Right lobe of liver (tissue), 4 donors: ENCODE results near the gene ARID4B.

Experiments
- POLR2A ChIP-seq: fragments of 450-650 bp; IDR thresholded peaks from one replicate; pipeline ENCODE4 v1.6.1; 2017; ENCODE audit warnings: antibody characterized with exemption, mild to moderate bottlenecking
- TF ChIP-seq, protein P1 (sequence below), 4 donors: fragments of 200-600 bp in 3 of 4; fragments of 450-650 bp in 1 of 4; IDR thresholded peaks; one replicate each; pipeline versions ENCODE4 v1.5.1 to v1.8.0; 2016 to 2022; ENCODE audit warnings: antibody characterized with exemption in 4 of 4, mild to moderate bottlenecking in 2 of 4
- donor health status: DM: no; HTN: no; CAD: no.
- donor health status: DM: no; HTN: no; CAD: no.
- donor health status: DM: no; HTN: yes; CAD: no.

DNA sequence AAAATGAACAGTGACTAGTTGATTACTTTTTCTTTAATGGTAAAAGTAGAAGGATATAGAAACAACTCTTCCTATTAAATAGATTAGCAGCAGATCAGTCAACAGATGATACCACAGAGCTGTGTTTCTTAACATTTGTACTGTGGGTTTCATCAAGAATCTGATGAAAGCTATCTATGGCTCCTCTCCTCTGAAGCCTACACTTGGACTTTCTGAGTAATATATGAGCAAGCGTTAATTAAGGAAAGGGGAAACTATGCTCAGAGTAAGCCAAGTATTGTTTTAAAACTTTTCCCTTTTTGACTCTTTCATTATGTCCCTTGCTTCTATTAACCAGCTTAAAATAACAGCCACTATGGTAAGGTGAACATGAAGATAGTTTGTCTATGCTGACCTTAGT is 10.8 kb downstream of the ARID4B start:
- TF ChIP-seq, protein P1, sequence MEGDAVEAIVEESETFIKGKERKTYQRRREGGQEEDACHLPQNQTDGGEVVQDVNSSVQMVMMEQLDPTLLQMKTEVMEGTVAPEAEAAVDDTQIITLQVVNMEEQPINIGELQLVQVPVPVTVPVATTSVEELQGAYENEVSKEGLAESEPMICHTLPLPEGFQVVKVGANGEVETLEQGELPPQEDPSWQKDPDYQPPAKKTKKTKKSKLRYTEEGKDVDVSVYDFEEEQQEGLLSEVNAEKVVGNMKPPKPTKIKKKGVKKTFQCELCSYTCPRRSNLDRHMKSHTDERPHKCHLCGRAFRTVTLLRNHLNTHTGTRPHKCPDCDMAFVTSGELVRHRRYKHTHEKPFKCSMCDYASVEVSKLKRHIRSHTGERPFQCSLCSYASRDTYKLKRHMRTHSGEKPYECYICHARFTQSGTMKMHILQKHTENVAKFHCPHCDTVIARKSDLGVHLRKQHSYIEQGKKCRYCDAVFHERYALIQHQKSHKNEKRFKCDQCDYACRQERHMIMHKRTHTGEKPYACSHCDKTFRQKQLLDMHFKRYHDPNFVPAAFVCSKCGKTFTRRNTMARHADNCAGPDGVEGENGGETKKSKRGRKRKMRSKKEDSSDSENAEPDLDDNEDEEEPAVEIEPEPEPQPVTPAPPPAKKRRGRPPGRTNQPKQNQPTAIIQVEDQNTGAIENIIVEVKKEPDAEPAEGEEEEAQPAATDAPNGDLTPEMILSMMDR (IDR thresholded peaks at IDR 0.05), result no peak
- TF ChIP-seq POLR2A, result no peak
